Measurements from ENCODE around the gene TRIM58. TPM values are rescaled to one million over a fixed set of nuclear protein-coding genes. Genes with fewer than 3 reads are reported as not detected.

The TRIM58 gene
- total RNA-seq, 4 donors from 2014 or later = 2.0 to 10.8 (median 7.0) TPM; not detected in 1

GRCh38 chr1:247848346-247848745 is 8.6 kb upstream of the TRIM58 start:
- no peak for DNase-seq
- Histone ChIP-seq H3K4me1 (no peaks in the 10 kb centered on the region), H3K27me3 (no peaks in the 10 kb centered on the region), H3K4me3 (no peak overlapping the region), H3K27ac (no peak overlapping the region), H3K36me3 (no peaks in the 10 kb centered on the region), H3K9me3 (no peaks in the 10 kb centered on the region)
- intact Hi-C loops (cut with DNase I; ENCODE audit: low total_unique reads) = no loop called here
- WGBS, 2 donors (ENCODE audit: low coverage in 1 of 2) = 77 to 80% methylated on average over 7 of the region's 7 CpGs
- in situ Hi-C loops (cut with MboI; ENCODE audit: low pct_ligation_motif_present in 1 of 4, low pct_unique_long_range_greater_than_20kb in 1 of 4, low sequenced_read_pairs in 3 of 4) = no loop called here
- no peak for TF ChIP-seq POLR2A (IDR thresholded peaks at IDR 0.05)
- TF ChIP-seq EP300 (IDR thresholded peaks at IDR 0.05; ENCODE audit: low read depth) = no peak
- no peak for TF ChIP-seq POLR2AphosphoS5 (IDR thresholded peaks at IDR 0.05)
- TF ChIP-seq, protein P1, sequence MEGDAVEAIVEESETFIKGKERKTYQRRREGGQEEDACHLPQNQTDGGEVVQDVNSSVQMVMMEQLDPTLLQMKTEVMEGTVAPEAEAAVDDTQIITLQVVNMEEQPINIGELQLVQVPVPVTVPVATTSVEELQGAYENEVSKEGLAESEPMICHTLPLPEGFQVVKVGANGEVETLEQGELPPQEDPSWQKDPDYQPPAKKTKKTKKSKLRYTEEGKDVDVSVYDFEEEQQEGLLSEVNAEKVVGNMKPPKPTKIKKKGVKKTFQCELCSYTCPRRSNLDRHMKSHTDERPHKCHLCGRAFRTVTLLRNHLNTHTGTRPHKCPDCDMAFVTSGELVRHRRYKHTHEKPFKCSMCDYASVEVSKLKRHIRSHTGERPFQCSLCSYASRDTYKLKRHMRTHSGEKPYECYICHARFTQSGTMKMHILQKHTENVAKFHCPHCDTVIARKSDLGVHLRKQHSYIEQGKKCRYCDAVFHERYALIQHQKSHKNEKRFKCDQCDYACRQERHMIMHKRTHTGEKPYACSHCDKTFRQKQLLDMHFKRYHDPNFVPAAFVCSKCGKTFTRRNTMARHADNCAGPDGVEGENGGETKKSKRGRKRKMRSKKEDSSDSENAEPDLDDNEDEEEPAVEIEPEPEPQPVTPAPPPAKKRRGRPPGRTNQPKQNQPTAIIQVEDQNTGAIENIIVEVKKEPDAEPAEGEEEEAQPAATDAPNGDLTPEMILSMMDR (IDR thresholded peaks at IDR 0.05) = no peak

DNA sequence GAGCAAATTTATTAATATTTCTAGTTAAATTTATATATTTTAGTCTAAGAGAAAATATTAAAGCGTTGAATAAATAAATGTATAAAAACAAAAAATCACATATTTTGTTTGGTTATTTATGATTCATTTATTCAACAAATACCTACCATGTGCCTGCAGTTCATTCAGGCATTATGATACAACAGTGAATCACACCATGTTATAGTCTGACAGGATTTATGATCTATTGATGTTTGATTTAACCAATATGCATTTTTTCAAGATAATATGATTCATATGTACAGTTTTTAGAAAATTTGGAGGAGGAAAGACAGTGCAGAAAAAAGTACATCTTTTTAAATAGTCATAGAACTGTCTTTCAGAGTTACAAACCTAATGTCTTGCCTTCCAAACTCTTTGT is 7.4 kb upstream of the TRIM58 start:
- TF ChIP-seq, protein P1 (IDR thresholded peaks at IDR 0.05) = no peak
- TF ChIP-seq EP300 (IDR thresholded peaks at IDR 0.05; ENCODE audit: low read depth) = no peak
- no peak for TF ChIP-seq POLR2AphosphoS5 (IDR thresholded peaks at IDR 0.05)
- TF ChIP-seq POLR2A (IDR thresholded peaks at IDR 0.05) = no peak
- WGBS, 2 donors (ENCODE audit: low coverage in 1 of 2) = 72 to 75% methylated on average over 1 of the region's 1 CpG
- intact Hi-C loops (cut with DNase I; ENCODE audit: low total_unique reads) (no loop called here), in situ Hi-C loops (cut with MboI; ENCODE audit: low pct_ligation_motif_present in 1 of 4, low pct_unique_long_range_greater_than_20kb in 1 of 4, low sequenced_read_pairs in 3 of 4) (no loop called here)
- no peaks in the 10 kb centered on the region for H3K9me3 ChIP-seq
- no peaks in the 10 kb centered on the region for H3K36me3 ChIP-seq
- no peak for DNase-seq
- no peaks in the 10 kb centered on the region for H3K27me3 ChIP-seq
- no peak overlapping the region for H3K27ac ChIP-seq
- no peaks in the 10 kb centered on the region for H3K4me1 ChIP-seq
- H3K4me3 ChIP-seq = no peak overlapping the region

DNA sequence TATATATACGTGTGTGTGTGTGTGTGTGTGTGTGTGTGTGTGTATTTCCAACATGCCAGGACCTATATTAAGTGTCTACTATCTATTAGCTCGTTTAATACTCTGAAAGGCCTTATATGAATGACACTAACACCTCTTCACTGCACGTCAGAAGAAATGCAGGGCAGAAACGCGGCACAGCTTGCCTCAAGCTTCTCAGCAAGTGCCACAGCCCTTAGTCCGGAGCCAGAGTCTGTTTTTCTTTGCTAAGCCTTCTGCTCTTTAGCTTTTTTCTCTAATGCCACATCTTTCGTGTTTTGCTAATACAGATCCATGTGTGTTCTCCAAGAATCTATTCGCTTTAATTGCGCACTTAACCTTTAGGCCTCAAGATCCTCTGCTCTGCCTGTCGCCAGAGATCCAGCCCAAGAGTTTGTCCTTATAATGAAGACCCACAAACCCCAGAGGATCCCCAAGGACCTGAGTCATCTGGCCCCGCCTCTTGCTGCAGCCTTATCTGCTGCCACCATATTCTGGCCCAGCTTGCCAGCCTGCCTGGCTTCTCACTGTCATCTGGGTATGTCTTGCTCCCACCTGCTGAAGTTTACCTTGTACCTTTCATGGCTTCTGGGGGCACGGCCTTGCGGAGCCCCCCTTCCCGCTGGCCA is 2.0 kb upstream of the TRIM58 start:
- WGBS, 2 donors (ENCODE audit: low coverage in 1 of 2) = 88 to 95% methylated on average over 7 to 14 of the region's 14 CpGs
- intact Hi-C loops (cut with DNase I; ENCODE audit: low total_unique reads) = no loop called here

GRCh38 chr1:247855911-247856310 is 1.1 kb upstream of the TRIM58 start:
- Histone ChIP-seq H3K36me3 (no peaks in the 10 kb centered on the region), H3K4me3 (no peak overlapping the region), H3K27ac (no peak overlapping the region), H3K27me3 (peaks cover 20% of the 10 kb centered on the region), H3K9me3 (no peaks in the 10 kb centered on the region), H3K4me1 (peaks cover 0 to 7% (median 3%) of the 10 kb centered on the region in 4 donors)
- intact Hi-C loops (cut with DNase I; ENCODE audit: low total_unique reads) = no loop called here
- TF ChIP-seq, protein P1 (IDR thresholded peaks at IDR 0.05) = no peak
- TF ChIP-seq POLR2A (IDR thresholded peaks at IDR 0.05) (no peak), EP300 (IDR thresholded peaks at IDR 0.05; ENCODE audit: low read depth) (no peak), POLR2AphosphoS5 (IDR thresholded peaks at IDR 0.05) (no peak)
- WGBS, 2 donors (ENCODE audit: low coverage in 1 of 2) = 84 to 91% methylated on average over 4 of the region's 4 CpGs
- in situ Hi-C loops (cut with MboI; ENCODE audit: low pct_ligation_motif_present in 1 of 4, low pct_unique_long_range_greater_than_20kb in 1 of 4, low sequenced_read_pairs in 3 of 4) = no loop called here
- no peak for DNase-seq

More for the DNA sequence above, 2.0 kb upstream of the TRIM58 start:
- peaks cover 0 to 7% (median 3%) of the 10 kb centered on the region in 4 donors for H3K4me1 ChIP-seq
- no peak for TF ChIP-seq POLR2AphosphoS5 (IDR thresholded peaks at IDR 0.05)
- no peak for TF ChIP-seq EP300 (IDR thresholded peaks at IDR 0.05; ENCODE audit: low read depth)
- TF ChIP-seq, protein P1 (IDR thresholded peaks at IDR 0.05) = no peak
- no peak for TF ChIP-seq POLR2A (IDR thresholded peaks at IDR 0.05)
- H3K27me3 ChIP-seq = peaks cover 20% of the 10 kb centered on the region
- in situ Hi-C loops (cut with MboI; ENCODE audit: low pct_ligation_motif_present in 1 of 4, low pct_unique_long_range_greater_than_20kb in 1 of 4, low sequenced_read_pairs in 3 of 4) = no loop called here
- no peak for DNase-seq
- H3K36me3 ChIP-seq = no peaks in the 10 kb centered on the region
- no peak overlapping the region for H3K4me3 ChIP-seq
- no peak overlapping the region for H3K27ac ChIP-seq
- H3K9me3 ChIP-seq = no peaks in the 10 kb centered on the region
